ENCODE results near the gene MX1. TPM values are rescaled to one million over a fixed set of nuclear protein-coding genes. Genes with fewer than 3 reads are reported as not detected.

The MX1 gene
- total RNA-seq, 1 donor from 2014 or later: 43.8 TPM

DNA sequence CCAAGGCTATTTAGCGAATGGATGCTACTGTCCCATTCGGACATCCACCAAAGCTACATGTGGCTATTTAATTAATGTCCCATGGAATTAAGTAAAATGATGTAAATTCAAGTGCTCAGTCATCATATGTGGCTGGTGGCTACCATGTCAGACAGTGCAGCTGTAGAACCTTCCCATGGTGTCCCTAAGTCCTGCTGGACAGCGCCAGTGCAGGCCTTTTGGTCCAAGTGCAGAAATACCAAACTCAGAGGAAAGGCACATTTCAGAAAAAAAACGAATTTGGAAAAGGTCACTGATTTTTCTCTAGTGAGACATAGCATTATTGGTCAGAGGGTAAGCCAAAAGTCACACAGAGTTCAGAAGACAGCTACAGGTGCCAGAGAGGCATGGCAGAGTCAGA is 64.3 kb downstream of the MX1 start:
- no peak for DNase-seq (ENCODE audit: low spot score)

DNA sequence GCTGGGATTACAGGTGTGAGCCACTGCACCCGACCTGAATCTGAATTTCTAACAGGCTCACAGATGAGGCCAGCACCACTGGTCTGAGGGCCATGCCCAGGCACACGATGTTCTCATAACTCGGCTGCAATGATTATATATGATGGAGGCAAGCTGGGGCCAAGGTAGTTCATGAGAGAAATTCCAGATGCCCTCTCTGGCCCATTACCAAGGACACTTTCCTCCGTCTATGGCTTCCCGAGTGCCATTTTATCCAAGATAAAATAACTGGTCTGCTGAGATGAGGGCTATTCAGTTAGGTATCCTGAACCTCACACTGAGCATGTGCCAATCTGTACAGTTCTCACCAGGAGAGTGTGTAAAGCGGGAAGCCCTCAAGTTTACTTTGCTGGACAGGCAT is 65.4 kb downstream of the MX1 start:
- DNase-seq (ENCODE audit: low spot score): no peak

DNA sequence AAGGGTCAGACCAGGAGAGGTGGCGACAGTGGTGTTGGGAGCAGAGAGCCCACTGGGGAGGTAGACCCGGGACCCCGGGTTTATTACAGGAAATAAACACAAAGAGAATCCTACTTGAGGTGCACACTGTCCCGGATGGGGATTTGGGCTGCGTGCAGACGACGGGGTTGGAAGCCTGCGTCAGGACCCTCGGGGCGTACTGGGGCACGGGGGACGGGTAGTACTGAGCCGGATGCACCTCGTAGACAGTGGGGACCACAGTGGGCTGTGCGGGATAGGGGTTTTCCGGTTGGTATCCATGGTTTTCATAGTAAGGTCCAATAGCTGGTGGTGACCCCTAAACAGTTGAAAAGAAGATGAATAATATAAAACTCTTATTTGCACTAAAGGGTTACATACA is 68.2 kb downstream of the MX1 start:
- DNase-seq (ENCODE audit: low spot score): no peak

DNA sequence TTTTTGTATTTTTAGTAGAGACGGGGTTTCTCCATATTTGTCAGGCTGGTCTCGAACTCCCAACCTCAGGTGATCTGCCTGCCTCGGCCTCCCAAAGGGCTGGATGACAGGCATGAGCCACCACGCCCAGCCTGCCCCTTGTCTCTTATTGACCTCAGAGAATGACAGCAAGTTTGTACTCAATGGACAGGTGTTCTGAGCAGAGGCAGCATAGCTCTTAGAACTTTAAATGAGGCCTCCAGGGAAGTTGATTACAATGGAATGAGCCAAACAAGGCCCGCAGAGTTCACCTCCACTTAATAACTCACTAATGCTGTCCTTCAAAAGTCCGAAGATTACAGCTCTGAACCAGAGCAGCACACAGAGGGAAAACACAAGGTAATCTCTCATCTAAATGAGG is 71.0 kb downstream of the MX1 start:
- DNase-seq (ENCODE audit: low spot score): no peak

DNA sequence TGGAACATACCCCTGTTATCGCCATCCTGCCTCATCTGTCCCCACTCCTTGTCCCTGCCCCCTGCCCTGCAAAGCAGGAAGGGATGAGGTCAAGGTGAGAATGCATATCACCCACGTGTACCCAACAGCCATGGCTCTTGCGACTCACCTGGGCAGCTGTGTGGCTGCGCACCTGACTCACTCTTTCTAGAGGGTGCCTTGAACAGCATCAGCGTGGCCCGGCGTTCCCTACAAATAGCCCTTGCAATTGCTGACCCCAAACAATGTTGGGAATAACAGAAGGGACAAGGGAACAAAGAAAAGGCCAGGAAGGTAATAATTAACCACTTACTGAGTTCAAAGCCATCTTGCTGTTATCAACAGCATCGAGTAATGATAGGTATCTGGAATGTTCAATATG is 71.7 kb downstream of the MX1 start:
- DNase-seq (ENCODE audit: low spot score): no peak

DNA sequence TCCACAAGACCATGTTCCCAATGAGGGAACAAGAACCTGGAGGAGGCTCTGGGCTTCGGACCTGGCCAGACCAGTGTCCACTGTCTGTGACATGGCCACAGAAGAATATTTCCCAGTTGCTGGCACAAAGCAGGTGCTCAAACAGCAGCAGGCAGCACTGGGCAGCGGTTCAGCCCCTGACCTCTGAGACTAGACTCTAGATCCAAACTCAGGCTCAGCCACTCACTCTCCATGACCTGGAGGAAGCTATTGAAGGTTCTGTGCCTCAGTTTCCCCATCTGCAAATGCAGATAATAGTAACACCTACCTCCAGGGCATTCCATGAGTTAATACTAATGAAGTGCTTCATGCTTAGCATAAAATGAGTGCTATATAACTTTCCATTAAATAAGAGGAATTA is 73.9 kb downstream of the MX1 start:
- DNase-seq (ENCODE audit: low spot score): no peak

DNA sequence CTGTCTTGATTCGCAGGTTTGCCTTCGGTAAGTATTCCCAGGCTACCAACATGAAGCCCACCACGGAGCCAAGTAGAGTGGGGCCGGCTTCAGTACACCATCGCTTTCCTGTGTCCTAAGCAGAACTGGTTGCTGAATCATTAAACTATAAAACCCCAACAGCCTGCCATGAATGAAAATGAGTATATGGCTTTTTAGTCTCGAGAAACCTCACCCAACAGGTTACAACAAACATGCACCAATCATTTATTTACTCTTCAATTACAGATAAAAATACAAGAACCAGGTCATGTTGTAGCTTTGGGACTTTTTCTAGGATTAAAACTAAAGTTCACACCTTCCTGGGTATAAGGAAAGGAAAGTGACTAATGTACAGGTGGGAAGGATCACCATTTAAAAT is 74.3 kb downstream of the MX1 start:
- DNase-seq (ENCODE audit: low spot score): no peak

DNA sequence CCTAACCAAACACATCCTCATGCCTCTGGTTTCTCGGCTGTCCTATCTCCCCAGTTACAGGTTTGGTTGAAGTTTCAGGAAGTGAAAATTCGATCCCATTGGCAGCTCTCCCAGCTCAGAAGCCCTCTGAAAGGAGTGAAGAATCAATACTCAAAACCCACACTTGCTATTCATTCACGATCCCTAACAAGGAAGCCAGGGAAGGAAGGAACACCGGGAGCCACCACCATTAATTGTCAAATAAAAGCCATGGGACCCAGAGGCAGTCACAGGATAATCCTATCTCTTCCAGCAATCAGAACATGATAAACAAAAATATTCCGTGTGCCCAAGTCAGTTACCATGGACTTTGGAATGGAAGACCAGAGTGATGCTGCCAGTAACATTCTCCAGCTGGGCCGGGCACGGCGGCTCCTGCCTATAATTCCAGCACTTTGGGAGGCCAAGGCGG is 74.9 kb downstream of the MX1 start:
- DNase-seq (ENCODE audit: low spot score): no peak

DNA sequence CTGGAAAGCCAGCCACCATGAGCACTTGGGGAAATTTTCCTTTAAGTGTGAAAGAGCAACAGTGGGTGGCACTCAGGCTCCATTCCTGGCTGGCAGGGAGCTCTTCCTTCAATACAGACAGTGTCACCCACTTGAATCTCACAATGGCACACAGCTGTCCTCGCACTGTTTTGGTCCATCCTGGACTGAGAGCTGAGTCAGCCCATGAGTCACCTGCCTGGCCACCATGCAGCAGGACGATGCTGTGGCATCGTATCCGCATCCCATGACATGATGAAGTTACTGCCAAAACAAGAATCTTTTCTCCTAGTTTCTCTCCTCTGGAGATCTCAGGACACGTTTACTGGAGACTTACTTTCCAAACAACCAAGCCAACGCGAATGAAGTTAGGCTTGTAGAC is 75.9 kb downstream of the MX1 start:
- DNase-seq (ENCODE audit: low spot score): no peak

DNA sequence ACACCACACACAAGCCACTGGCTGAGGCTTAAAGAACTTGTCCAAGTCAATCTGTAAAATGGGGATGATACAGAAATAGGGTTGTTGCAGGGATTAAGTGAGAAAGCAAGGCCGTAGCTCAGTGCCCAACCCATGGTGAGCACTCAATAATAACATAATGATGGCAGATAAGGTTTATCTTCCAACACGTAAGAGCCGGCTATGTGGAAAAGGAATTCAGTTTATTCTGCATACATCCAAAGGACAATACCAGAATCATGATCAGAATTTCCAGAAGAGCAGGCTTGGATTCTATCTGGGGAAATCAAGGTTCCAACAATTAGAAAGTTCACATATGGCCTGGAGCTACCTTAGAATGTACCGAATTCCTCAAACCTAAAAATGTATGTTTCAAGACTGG is 77.3 kb downstream of the MX1 start:
- no peak for DNase-seq (ENCODE audit: low spot score)

DNA sequence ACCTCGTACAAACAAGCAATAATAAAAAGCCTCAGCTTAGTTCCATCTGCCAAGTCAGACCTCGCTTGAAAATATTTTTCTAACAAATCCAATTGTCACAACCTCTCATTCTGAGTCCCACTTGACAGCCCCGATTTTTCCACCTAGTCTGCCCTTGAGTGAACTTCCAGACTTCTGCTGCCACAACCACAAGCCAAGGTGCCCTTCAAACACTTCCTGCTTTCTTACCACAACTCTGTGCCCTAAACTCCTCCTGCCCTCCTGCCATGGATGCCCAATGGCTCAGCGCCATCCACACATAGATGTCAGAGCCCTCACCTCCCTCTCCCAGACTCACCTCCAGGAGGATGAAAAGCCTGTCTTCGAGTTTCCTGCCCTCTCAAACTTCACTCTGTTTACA is 78.0 kb downstream of the MX1 start:
- DNase-seq (ENCODE audit: low spot score): no peak

DNA sequence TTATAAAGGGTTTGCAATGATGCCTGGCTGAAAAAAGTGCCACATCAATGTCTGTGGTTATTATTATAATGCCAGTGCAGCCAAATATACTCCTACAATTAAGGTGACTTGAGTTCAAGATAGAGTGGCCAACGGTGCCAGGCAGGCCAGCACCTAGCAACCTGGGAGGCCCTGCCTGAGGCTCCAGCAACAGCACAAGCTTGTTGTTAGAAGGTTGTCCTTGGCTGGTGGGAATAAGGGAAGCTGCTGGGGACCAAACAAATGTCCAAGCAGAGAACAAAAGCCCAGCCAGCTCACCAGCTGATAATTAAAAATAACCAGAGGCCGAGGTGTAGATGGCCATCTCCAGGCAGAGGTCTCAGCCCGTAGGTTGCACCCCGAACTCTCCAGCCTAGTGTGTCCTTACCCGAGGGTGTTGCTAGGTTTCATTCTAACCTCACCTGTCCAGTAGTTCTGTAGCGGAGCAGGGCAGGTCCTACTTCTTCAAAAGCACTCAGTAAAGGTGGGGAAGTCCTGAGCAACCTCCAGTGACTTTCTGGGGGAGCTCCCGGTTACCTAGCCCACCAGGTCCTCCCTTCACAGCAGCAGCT is 80.1 kb downstream of the MX1 start:
- DNase-seq (ENCODE audit: low spot score): no peak

DNA sequence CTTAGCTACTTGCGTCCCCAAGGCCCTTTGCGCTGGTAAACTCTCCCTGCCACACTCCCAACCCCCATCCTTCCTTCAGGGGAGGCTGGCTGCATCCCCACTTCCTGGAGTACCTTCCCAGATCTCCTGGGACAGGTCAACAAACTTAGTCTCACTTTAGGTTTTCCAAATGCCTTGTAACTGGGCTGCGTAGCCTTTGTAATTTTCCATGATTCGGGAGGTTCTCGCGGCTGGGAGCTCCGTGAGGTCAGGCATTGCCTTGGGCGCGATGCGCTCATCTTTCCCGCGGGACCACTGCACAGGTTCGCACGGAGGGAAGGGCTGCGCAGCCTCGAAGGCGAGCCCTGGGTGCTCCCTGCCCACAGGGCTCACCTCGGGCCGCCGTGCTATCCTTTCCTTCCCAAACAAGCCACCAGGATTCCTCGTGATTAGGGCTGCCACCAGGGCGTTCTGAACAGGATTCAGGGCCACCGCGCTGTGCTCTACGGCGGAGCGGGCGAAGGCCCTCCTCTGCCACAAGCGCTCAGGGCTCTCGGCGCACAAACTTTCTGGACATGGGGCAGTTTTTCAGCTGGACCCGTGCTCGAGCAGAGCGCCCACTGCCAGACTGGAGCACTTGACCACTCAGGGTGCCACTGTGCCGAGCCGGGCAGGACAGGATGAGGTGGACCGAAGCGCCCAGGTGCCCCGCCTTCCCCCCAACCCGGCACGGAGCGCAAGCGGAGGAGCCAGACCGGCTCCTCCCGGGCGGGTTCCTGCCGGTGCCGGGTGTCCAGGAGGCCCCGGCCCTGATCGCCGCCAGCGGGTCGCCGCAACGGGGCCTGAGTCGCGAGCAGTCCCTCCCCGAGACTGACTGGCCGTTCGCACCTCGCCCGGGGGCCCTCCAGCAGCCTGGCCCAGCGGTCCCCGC is 80.8 kb downstream of the MX1 start:
- DNase-seq (ENCODE audit: low spot score): no peak

DNA sequence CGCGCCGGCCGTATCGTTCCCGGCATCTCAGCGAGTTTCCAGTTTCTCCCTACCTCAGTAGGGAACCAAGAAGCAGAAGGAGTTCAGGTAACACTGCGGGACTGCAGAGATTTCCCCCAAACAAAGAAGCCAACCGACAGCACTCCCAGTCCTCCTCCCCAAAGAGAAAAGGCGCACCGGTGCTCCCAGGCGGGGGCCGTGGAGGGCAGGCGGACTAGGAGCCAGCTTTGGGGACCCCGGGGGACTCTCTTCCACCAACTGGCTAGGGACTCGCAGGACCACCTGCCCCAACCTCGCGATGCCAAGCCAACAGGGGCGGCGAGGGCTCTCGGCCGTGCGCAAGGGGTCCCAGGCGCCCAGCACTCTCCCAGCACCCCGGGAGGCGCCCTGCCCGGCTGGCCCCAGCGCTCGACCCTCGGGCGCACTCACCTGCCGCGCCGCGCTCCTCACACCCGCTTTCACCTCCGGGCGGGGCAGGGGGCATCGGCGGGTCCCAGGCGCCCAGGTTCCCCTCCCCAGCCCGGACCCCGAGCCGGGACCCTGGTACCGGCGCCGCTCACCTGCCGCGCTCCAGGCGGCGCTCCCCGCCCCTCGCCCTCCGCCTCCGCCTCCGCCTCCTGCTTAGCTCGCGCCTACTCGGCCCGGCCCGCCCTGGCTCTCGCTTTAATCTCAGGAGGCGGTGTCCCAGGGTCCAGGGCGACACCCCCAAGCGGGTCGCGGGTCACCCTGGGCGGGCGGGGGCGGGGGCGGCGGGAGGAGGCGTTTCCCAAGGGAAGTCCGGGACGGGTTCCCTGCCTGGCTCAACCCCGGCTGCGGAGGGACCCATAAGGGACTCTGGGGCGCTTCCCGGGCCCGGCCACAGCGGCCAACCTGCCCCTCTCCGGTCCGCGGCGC is 81.7 kb downstream of the MX1 start, which contains the start of gene TMPRSS2:
Gene TMPRSS2 (minus strand): TSS at position 638 of the 894 bp plus-strand sequence. CDS start 10,025 bp downstream, outside the sequence.
- peak; percentile 77 for DNase-seq (ENCODE audit: low spot score)

DNA sequence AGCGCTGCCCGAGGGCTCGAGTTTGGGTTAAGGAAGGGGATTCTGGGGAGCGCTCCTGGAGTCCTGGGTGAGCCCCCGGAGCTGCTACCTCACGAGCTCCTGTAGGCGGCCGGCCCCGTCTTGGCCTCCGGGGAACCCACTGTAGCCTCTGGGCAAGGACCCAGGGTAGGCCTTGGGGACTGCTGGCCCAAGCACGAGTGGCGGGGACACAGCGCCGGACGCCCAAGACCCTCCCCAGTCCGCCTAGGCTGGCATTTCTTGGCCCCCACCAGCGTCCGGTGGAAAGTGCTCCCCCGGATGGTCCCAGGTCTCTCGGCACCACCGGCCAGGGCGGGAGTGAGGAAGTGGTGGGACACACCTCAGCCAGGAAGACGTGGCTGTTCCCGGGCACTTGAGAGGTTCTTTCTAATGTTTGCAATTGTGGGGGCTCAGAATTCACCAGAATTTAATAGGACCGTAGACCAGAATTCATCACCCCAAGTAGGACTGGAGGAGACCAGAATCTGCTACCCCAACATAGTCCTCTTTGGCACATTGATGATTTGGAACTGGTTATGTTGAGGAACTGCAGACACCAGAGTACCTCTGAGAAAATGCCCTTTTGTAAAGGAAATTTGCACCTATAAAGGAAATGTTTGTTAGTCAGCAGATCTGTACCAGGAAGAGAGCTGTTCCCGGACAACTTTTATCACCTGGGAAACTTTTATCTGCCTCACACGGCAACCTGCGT is 82.5 kb downstream of the MX1 start:
- DNase-seq (ENCODE audit: low spot score): no peak

Other genes starting within 250 kb of the MX1 start
- gene FAM3B, start 109.4 kb upstream of the MX1 start, total RNA-seq: 116 TPM
- gene MX2, start 64.2 kb upstream of the MX1 start, total RNA-seq: 18.9 TPM
- gene TMPRSS2, start 81.9 kb downstream of the MX1 start, total RNA-seq: 154 TPM

Measured in ureter (tissue), 1 donor.